Osteocyte (in vitro differentiated cells): ENCODE results near the gene AHCYL1. TPM values are rescaled to one million over a fixed set of nuclear protein-coding genes. Genes with fewer than 3 reads are reported as not detected.

ENCODE experiments used
- DNase-seq: peaks from one replicate; pipeline ENCODE4 v3.0.0; 2021; ENCODE audit warnings: mixed read lengths; ENCODE audit not compliant: unreplicated experiment; ENCODE audit errors: extremely low spot score
- H3K27ac Mint-ChIP-seq: one replicate; pipeline ENCODE4 v1.8.0; 2021; ENCODE audit warnings: mild to moderate bottlenecking, mixed read lengths; ENCODE audit not compliant: unreplicated experiment
- H3K27me3 Mint-ChIP-seq: one replicate; pipeline ENCODE4 v1.8.0; 2021; ENCODE audit warnings: mixed read lengths; ENCODE audit not compliant: unreplicated experiment
- H3K36me3 Mint-ChIP-seq: one replicate; pipeline ENCODE4 v1.8.0; 2021; ENCODE audit warnings: mixed read lengths; ENCODE audit not compliant: unreplicated experiment
- H3K4me1 Mint-ChIP-seq: one replicate; pipeline ENCODE4 v1.8.0; 2021; ENCODE audit warnings: mixed read lengths; ENCODE audit not compliant: unreplicated experiment
- H3K4me3 Mint-ChIP-seq: one replicate; pipeline ENCODE4 v1.8.0; 2021; ENCODE audit warnings: mild to moderate bottlenecking, moderate library complexity, mixed read lengths; ENCODE audit not compliant: unreplicated experiment
- H3K9me3 Mint-ChIP-seq: one replicate; pipeline ENCODE4 v1.8.0; 2021; ENCODE audit warnings: mixed read lengths; ENCODE audit not compliant: unreplicated experiment
- CTCF ChIP-seq: fragments of 200-600 bp; sonication (generic); IDR thresholded peaks from 2 replicates; pipeline ENCODE4 v1.5.0; 2021; ENCODE audit warnings: antibody characterized with exemption, mild to moderate bottlenecking, moderate library complexity
- total RNA-seq: library from RNA; stranded (reverse); gene quantifications from 2 replicates; pipeline ENCODE4 v1.2.1, GENCODE V29; 2021

The AHCYL1 gene
- total RNA-seq, 1 donor from 2014 or later, result 79.3 TPM

- Mint-ChIP-seq H3K4me1 (peaks cover 48% of the 10 kb centered on the region), H3K27ac (peak overlapping the region; percentile 31), H3K27me3 (no peaks in the 10 kb centered on the region), H3K4me3 (no peak overlapping the region), H3K36me3 (peaks cover 5% of the 10 kb centered on the region), H3K9me3 (no peaks in the 10 kb centered on the region)
- no peak for TF ChIP-seq CTCF
- no peak for DNase-seq
Observed at GRCh38 chr1:109989506-109990301, 5.1 kb downstream of the AHCYL1 start.

- H3K4me1 Mint-ChIP-seq, result peaks cover 47% of the 10 kb centered on the region
- H3K27ac Mint-ChIP-seq, result peak overlapping the region; percentile 31
- DNase-seq, result no peak
- H3K4me3 Mint-ChIP-seq, result no peak overlapping the region
- TF ChIP-seq CTCF, result no peak
- H3K36me3 Mint-ChIP-seq, result peaks cover 6% of the 10 kb centered on the region
- H3K9me3 Mint-ChIP-seq, result no peaks in the 10 kb centered on the region
- H3K27me3 Mint-ChIP-seq, result no peaks in the 10 kb centered on the region
Observed at GRCh38 chr1:109990302-109990653, 5.7 kb downstream of the AHCYL1 start.

GRCh38 chr1:109991400-109991925, 6.9 kb downstream of the AHCYL1 start:
- no peak overlapping the region for H3K27ac Mint-ChIP-seq
- no peak for DNase-seq
- no peaks in the 10 kb centered on the region for H3K9me3 Mint-ChIP-seq
- H3K4me3 Mint-ChIP-seq, result no peak overlapping the region
- TF ChIP-seq CTCF, result no peak
- no peaks in the 10 kb centered on the region for H3K27me3 Mint-ChIP-seq
- peaks cover 36% of the 10 kb centered on the region for H3K4me1 Mint-ChIP-seq
- H3K36me3 Mint-ChIP-seq, result peaks cover 9% of the 10 kb centered on the region

- H3K27me3 Mint-ChIP-seq, result no peaks in the 10 kb centered on the region
- no peak for DNase-seq
- H3K4me3 Mint-ChIP-seq, result no peak overlapping the region
- no peak overlapping the region for H3K27ac Mint-ChIP-seq
- peaks cover 22% of the 10 kb centered on the region for H3K4me1 Mint-ChIP-seq
- no peak for TF ChIP-seq CTCF
- H3K36me3 Mint-ChIP-seq, result peaks cover 3% of the 10 kb centered on the region
- H3K9me3 Mint-ChIP-seq, result no peaks in the 10 kb centered on the region
Observed at GRCh38 chr1:109993885-109994284, 9.3 kb downstream of the AHCYL1 start.

- DNase-seq, result no peak
- no peak for TF ChIP-seq CTCF
- H3K9me3 Mint-ChIP-seq, result no peaks in the 10 kb centered on the region
- H3K4me1 Mint-ChIP-seq, result peaks cover 24% of the 10 kb centered on the region
- H3K4me3 Mint-ChIP-seq, result no peak overlapping the region
- peaks cover 3% of the 10 kb centered on the region for H3K36me3 Mint-ChIP-seq
- H3K27me3 Mint-ChIP-seq, result no peaks in the 10 kb centered on the region
- no peak overlapping the region for H3K27ac Mint-ChIP-seq
Observed at GRCh38 chr1:109994654-109995053, 10.1 kb downstream of the AHCYL1 start.
